Measurements from ENCODE around the gene EEF1AKMT4.

DNA sequence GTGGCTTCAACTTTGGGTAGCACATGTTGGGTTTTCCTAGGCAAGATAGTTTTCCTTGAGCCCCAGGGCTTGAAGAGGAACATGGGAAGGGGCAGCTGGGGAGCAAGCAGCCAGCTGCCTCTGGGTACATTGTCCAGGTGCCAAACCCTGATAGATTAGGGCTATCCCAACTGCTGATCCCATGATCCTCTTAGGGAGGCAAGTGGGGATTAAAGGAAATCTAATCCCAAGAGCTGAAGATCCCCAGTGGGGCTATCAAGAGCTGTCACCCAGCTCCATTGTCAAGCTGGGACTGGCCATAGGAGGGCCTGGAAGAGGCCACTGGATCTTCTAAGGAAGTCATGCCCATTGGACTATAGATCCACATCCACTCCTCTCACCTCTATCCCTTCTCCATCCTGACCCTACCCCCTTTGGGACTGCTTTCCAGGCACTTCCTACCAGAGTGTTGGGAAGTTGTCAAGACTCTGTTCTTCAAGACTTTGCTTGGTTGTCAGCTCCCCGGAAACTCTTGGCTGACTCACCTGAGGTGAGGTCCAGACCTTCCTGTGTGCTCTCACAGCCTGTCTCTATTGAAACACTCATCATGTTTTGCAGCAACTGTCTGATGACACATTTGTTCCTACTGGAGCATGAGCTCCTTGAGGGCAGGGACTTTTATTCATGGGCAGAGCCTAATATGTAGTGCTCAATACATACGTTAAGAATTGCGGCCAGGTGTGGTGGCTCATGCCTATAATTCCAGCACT lies 6.0 kb downstream of the EEF1AKMT4 start:
- TF ChIP-seq, protein P1, sequence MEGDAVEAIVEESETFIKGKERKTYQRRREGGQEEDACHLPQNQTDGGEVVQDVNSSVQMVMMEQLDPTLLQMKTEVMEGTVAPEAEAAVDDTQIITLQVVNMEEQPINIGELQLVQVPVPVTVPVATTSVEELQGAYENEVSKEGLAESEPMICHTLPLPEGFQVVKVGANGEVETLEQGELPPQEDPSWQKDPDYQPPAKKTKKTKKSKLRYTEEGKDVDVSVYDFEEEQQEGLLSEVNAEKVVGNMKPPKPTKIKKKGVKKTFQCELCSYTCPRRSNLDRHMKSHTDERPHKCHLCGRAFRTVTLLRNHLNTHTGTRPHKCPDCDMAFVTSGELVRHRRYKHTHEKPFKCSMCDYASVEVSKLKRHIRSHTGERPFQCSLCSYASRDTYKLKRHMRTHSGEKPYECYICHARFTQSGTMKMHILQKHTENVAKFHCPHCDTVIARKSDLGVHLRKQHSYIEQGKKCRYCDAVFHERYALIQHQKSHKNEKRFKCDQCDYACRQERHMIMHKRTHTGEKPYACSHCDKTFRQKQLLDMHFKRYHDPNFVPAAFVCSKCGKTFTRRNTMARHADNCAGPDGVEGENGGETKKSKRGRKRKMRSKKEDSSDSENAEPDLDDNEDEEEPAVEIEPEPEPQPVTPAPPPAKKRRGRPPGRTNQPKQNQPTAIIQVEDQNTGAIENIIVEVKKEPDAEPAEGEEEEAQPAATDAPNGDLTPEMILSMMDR (conservative IDR thresholded peaks at IDR 0.05; ENCODE audit: low read depth, low read length): no peak
- no peak for TF ChIP-seq EZH2 (IDR thresholded peaks at IDR 0.05; ENCODE audit: borderline replicate concordance, low read depth, low read length, poor library complexity, severe bottlenecking)
